IgD-negative memory B cell (primary cell): ENCODE results near the gene NAA16. TPM values are rescaled to one million over a fixed set of nuclear protein-coding genes. Genes with fewer than 3 reads are reported as not detected.

Experiments used
- H3K27ac Mint-ChIP-seq, 3 donors: one replicate each; pipeline ENCODE4 v1.8.0; 2020 to 2022; ENCODE audit warnings: mild to moderate bottlenecking in 3 of 3, mixed read lengths in 3 of 3, moderate library complexity in 1 of 3
- H3K27me3 Mint-ChIP-seq: one replicate; pipeline ENCODE4 v1.8.0; 2021; ENCODE audit warnings: mixed read lengths
- H3K36me3 Mint-ChIP-seq: one replicate; pipeline ENCODE4 v1.8.0; 2020; ENCODE audit warnings: mild to moderate bottlenecking, mixed read lengths
- H3K4me1 Mint-ChIP-seq, 3 donors: one replicate each; pipeline ENCODE4 v1.8.0; 2020 to 2022; ENCODE audit warnings: mixed read lengths in 3 of 3, mild to moderate bottlenecking in 1 of 3
- H3K4me3 Mint-ChIP-seq, 4 donors: one replicate each; pipeline ENCODE4 v1.8.0; 2020 to 2022; ENCODE audit warnings: mild to moderate bottlenecking in 4 of 4, mixed read lengths in 4 of 4, moderate library complexity in 3 of 4
- H3K9me3 Mint-ChIP-seq, 3 donors: one replicate each; pipeline ENCODE4 v1.8.0; 2020 to 2021; ENCODE audit warnings: mixed read lengths in 3 of 3, mild to moderate bottlenecking in 1 of 3
- polyA plus RNA-seq: library from polyadenylated mRNA; unstranded; fragments of 300-500 nt; fragmentation: Illumina TruSeq; gene quantifications from one replicate; pipeline ENCODE4 v1.2.3, GENCODE V29; 2021

Gene NAA16
- polyA plus RNA-seq, 1 donor from 2014 or later: 7.7 TPM

DNA sequence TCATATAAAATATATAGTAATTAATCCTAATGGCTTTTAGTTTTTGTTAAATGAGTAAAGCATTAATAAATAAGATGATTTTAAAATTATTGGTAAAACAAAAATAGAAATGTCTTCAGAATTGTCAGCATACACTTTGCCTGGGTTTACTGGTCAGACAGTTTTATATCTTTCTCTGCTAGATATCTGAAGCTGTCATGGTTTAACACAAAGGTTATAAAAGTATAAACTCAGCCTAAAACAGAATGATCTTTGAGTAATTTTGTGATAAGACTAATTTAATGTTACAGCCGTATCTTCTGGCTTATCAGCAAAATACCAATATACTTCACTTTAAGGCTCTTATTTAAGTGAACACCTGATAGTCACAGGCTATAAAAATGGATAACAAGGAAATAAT lies 17.8 kb upstream of the NAA16 start:
- peaks cover 0 to 18% (median 10%) of the 10 kb centered on the region in 3 donors for H3K9me3 Mint-ChIP-seq
- H3K27me3 Mint-ChIP-seq: peaks cover 2% of the 10 kb centered on the region
- no peak overlapping the region for H3K4me3 Mint-ChIP-seq
- H3K4me1 Mint-ChIP-seq: peaks cover 0 to 3% (median 0%) of the 10 kb centered on the region in 3 donors
- H3K27ac Mint-ChIP-seq: no peak overlapping the region
- H3K36me3 Mint-ChIP-seq: peaks cover 3% of the 10 kb centered on the region

- Mint-ChIP-seq H3K27me3 (peaks cover 9% of the 10 kb centered on the region), H3K4me1 (peaks cover 0 to 2% (median 2%) of the 10 kb centered on the region in 3 donors), H3K9me3 (peaks cover 0 to 18% (median 10%) of the 10 kb centered on the region in 3 donors), H3K4me3 (no peak overlapping the region), H3K27ac (no peak overlapping the region), H3K36me3 (peaks cover 3% of the 10 kb centered on the region)
Observed at GRCh38 chr13:41294914-41295313, 16.2 kb upstream of the NAA16 start.

- H3K4me1 Mint-ChIP-seq: peaks cover 0 to 2% (median 2%) of the 10 kb centered on the region in 3 donors
- H3K36me3 Mint-ChIP-seq: peaks cover 5% of the 10 kb centered on the region
- H3K9me3 Mint-ChIP-seq: peaks cover 0 to 18% (median 10%) of the 10 kb centered on the region in 3 donors
- H3K4me3 Mint-ChIP-seq: no peak overlapping the region
- H3K27ac Mint-ChIP-seq: no peak overlapping the region
- peaks cover 11% of the 10 kb centered on the region for H3K27me3 Mint-ChIP-seq
Observed at GRCh38 chr13:41295973-41296372, 15.1 kb upstream of the NAA16 start.

DNA sequence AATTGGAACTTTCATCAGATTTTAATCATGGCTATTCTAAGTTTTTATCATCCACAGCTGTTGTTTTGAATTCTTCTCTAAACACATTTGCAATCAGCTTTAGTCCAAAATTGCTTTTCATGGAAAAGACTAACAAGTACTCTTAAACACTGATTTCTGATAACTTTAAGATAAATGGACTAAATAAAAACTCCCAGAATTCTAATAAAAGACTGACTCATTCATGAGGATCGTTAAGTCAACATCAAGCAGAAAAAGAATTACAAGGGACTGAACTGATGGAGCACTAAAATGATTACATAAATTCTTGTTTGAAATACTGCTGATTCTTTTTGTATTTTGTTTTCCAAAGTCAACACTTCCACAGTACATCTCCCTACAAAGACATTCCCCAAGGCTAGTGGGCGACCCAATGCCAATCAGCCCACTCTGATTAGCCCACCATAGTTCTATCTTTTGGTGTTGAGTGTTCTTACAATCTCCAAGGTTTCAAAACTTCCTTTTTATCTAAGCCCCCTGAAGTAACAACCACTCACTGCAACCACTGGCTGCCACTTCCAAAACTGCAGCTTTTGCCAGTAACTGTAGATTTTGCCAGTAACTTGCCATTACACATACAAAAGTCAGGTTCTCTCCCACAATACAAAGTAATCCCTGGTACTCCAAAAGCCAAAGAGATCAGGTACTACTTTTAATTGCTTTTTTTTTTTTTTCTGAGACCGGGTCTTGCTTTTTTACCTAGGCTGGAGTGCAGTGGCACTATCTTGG lies 14.0 kb upstream of the NAA16 start:
- Mint-ChIP-seq H3K9me3 (peaks cover 0 to 11% (median 8%) of the 10 kb centered on the region in 3 donors), H3K27me3 (peaks cover 9% of the 10 kb centered on the region), H3K4me3 (no peak overlapping the region), H3K27ac (peak overlapping the region in 1 of 3 donors; percentile 8), H3K4me1 (peaks cover 0 to 2% (median 2%) of the 10 kb centered on the region in 3 donors), H3K36me3 (peaks cover 2% of the 10 kb centered on the region)

GRCh38 chr13:41299316-41300094 lies 11.6 kb upstream of the NAA16 start:
- Mint-ChIP-seq H3K4me1 (peaks cover 0 to 2% (median 2%) of the 10 kb centered on the region in 3 donors), H3K36me3 (peaks cover 2% of the 10 kb centered on the region), H3K4me3 (no peak overlapping the region), H3K27ac (no peak overlapping the region), H3K27me3 (peaks cover 9% of the 10 kb centered on the region), H3K9me3 (peaks cover 0 to 7% (median 6%) of the 10 kb centered on the region in 3 donors)

- H3K27ac Mint-ChIP-seq: no peak overlapping the region
- H3K4me3 Mint-ChIP-seq: no peak overlapping the region
- no peaks in the 10 kb centered on the region for H3K9me3 Mint-ChIP-seq
- peaks cover 0 to 2% (median 2%) of the 10 kb centered on the region in 3 donors for H3K4me1 Mint-ChIP-seq
- H3K27me3 Mint-ChIP-seq: peaks cover 11% of the 10 kb centered on the region
- peaks cover 2% of the 10 kb centered on the region for H3K36me3 Mint-ChIP-seq
Observed at GRCh38 chr13:41302743-41303142, 8.3 kb upstream of the NAA16 start.

- Mint-ChIP-seq H3K4me1 (peaks cover 0 to 2% (median 0%) of the 10 kb centered on the region in 3 donors), H3K36me3 (peaks cover 2% of the 10 kb centered on the region), H3K4me3 (no peak overlapping the region), H3K27me3 (peaks cover 7% of the 10 kb centered on the region), H3K9me3 (no peaks in the 10 kb centered on the region), H3K27ac (no peak overlapping the region)
Observed at GRCh38 chr13:41304551-41304950, 6.5 kb upstream of the NAA16 start.

- Mint-ChIP-seq H3K27ac (no peak overlapping the region), H3K9me3 (no peaks in the 10 kb centered on the region), H3K27me3 (peaks cover 2% of the 10 kb centered on the region), H3K4me3 (peak overlapping the region in 1 of 4 donors; percentile 17), H3K36me3 (no peaks in the 10 kb centered on the region), H3K4me1 (peaks cover 3 to 6% (median 4%) of the 10 kb centered on the region in 3 donors)
Observed at GRCh38 chr13:41306271-41307145, 4.6 kb upstream of the NAA16 start.

- peaks cover 2% of the 10 kb centered on the region for H3K27me3 Mint-ChIP-seq
- peak overlapping the region in 1 of 3 donors; percentile 61 for H3K27ac Mint-ChIP-seq
- no peaks in the 10 kb centered on the region for H3K9me3 Mint-ChIP-seq
- peaks cover 3 to 19% (median 10%) of the 10 kb centered on the region in 3 donors for H3K4me1 Mint-ChIP-seq
- H3K4me3 Mint-ChIP-seq: peak overlapping the region in 2 of 4 donors; percentile 29 to 84
- H3K36me3 Mint-ChIP-seq: no peaks in the 10 kb centered on the region
Observed at GRCh38 chr13:41307884-41308640, 3.0 kb upstream of the NAA16 start.

GRCh38 chr13:41311406-41312175 lies 524 bp downstream of the NAA16 start:
- H3K4me1 Mint-ChIP-seq: peaks cover 15 to 29% (median 25%) of the 10 kb centered on the region in 3 donors
- H3K27me3 Mint-ChIP-seq: no peaks in the 10 kb centered on the region
- peak overlapping the region; percentile 95 to 100 (median 98) for H3K4me3 Mint-ChIP-seq
- H3K9me3 Mint-ChIP-seq: no peaks in the 10 kb centered on the region
- H3K36me3 Mint-ChIP-seq: no peaks in the 10 kb centered on the region
- H3K27ac Mint-ChIP-seq: peak overlapping the region; percentile 94 to 97 (median 96)

- no peaks in the 10 kb centered on the region for H3K27me3 Mint-ChIP-seq
- peaks cover 17 to 33% (median 30%) of the 10 kb centered on the region in 3 donors for H3K4me1 Mint-ChIP-seq
- peak overlapping the region; percentile 95 to 100 (median 98) for H3K4me3 Mint-ChIP-seq
- H3K36me3 Mint-ChIP-seq: no peaks in the 10 kb centered on the region
- no peaks in the 10 kb centered on the region for H3K9me3 Mint-ChIP-seq
- H3K27ac Mint-ChIP-seq: peak overlapping the region; percentile 94 to 97 (median 96)
Observed at GRCh38 chr13:41312176-41312500, 1.1 kb downstream of the NAA16 start.

GRCh38 chr13:41313117-41313516 lies 2.0 kb downstream of the NAA16 start:
- no peaks in the 10 kb centered on the region for H3K27me3 Mint-ChIP-seq
- H3K36me3 Mint-ChIP-seq: no peaks in the 10 kb centered on the region
- no peaks in the 10 kb centered on the region for H3K9me3 Mint-ChIP-seq
- peaks cover 19 to 36% (median 34%) of the 10 kb centered on the region in 3 donors for H3K4me1 Mint-ChIP-seq
- H3K27ac Mint-ChIP-seq: no peak overlapping the region
- peak overlapping the region in 3 of 4 donors; percentile 5 to 68 (median 9) for H3K4me3 Mint-ChIP-seq

DNA sequence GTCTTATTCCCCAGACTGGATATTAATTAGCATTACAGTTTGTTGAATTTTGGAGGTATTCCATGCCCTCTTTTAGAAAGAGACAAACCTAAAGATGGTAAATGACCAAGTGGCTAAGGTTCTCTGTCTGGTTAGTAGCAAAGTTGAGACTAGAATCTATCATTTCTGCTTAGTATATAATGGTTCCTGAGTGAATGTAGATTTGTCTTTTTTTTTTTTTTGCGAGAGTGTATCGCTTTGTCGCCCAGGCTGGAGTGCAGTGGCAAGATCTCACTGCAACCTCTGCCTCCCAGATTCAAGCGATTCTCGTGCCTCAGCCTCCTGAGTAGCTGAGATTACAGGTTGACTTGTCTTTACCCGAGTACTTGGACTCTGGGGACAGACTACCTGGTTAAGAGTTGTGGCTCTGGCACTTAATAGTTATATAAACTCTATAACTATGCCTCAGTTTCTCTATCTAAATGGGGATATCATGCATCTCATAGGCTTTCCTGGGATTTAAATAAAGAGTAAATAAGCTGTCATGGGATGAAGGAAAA lies 2.7 kb downstream of the NAA16 start:
- H3K27ac Mint-ChIP-seq: peak overlapping the region in 1 of 3 donors; percentile 14
- no peaks in the 10 kb centered on the region for H3K9me3 Mint-ChIP-seq
- H3K4me3 Mint-ChIP-seq: peak overlapping the region in 2 of 4 donors; percentile 68 to 91
- no peaks in the 10 kb centered on the region for H3K27me3 Mint-ChIP-seq
- peaks cover 19 to 36% (median 34%) of the 10 kb centered on the region in 3 donors for H3K4me1 Mint-ChIP-seq
- H3K36me3 Mint-ChIP-seq: no peaks in the 10 kb centered on the region
